MV-4-11 (cell line): ENCODE measurements around the gene TPD52L2.
A peak's percentile ranks its signal among the peaks of the same experiment; 100 is the strongest.
"Not testable (repeated sequence)": the region's sequence is repeated elsewhere in the genome, so short reads cannot be mapped to it uniquely, and the experiment has no call there.

ENCODE experiments used
- DNase-seq: peaks from one replicate; lab custom pipeline; 2025; lab: John Stamatoyannopoulos, UW

The TPD52L2 gene

DNA sequence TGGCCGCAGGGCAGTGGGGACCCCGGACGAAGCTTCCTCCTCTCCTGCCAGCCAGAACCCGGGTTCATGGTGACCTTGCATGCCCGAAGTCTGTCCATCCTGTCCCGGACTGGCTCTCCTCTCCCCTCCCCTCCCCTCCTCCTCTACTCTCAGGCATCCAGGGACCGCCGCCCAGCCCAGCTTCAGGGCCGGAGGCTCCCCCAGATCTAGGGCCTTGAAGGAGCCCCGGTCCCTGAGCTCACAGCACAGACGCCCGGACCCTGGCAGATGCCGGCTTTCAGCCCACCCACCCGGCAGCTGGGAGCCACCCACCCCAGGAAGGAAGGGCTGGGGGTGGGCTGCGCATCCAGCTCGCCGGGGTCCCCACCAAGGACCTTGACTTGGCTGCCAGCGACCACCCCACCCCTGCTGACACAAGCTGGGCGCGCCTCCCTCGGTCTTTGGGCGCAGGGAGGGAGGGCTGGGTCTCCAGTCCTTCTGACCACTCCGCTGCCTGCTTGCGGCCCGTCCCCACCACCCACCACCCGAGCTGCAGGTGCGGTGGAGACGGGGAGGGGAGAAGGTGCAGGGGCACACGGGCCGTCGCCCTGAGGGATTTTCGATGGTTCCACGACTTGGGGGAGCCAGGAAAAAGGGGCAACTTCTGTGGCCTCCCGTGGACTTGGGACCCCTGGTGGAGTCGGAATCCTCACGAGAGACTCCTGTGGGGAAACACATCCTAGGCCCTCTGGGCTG lies 9.5 kb upstream of the TPD52L2 start:
- DNase-seq: no peak

DNA sequence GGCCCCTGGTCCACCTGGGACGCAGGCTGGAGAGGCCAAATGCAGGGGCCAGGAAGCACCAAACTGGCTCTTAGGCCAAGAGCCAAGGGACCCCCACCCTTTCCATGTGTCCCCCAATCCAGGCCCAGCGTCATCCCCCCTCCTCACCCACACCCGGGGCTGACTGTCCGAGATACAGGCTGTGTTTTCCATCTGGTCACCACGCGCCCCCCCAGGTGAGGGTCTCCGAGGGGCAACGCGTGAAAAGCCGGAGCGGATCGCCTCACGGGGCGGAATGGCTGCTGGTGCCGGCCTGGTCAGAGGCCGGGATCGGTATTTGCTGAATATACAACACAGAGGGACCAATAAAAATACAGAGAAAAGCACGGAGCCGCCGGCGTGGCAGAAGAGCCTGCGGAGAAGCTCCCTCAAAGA lies 9.0 kb upstream of the TPD52L2 start:
- DNase-seq: no peak

DNA sequence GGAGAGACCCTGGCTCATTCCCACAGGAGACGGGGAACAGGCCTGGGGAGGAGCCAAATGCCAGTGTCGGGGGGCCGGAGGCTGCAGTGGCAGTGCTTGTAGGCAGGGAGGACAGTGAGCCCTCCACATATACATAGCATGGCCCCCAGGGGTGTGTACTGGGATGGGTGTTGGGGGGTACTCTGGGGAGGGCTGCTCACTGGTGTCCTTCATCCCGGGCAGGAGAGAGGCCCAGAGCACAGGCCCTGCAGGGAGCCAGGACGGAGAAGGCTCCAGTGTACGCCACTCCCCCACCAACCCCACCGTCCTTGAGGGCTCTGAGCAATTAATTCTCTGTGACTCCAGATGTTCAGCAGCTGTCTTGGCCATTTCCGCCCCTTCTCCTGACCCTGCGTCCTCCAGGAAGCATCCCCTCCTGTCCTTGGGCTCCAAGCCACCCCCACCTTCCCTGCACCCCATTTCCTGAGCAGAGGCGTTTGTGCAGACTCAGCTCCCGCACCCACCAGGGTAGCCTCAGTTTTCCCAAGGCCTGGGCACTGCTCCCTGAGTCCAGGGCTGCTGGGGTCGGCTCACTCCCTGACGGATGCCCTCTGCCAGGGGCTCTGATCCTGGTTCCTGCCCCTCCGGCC lies 7.2 kb upstream of the TPD52L2 start:
- DNase-seq: no peak

DNA sequence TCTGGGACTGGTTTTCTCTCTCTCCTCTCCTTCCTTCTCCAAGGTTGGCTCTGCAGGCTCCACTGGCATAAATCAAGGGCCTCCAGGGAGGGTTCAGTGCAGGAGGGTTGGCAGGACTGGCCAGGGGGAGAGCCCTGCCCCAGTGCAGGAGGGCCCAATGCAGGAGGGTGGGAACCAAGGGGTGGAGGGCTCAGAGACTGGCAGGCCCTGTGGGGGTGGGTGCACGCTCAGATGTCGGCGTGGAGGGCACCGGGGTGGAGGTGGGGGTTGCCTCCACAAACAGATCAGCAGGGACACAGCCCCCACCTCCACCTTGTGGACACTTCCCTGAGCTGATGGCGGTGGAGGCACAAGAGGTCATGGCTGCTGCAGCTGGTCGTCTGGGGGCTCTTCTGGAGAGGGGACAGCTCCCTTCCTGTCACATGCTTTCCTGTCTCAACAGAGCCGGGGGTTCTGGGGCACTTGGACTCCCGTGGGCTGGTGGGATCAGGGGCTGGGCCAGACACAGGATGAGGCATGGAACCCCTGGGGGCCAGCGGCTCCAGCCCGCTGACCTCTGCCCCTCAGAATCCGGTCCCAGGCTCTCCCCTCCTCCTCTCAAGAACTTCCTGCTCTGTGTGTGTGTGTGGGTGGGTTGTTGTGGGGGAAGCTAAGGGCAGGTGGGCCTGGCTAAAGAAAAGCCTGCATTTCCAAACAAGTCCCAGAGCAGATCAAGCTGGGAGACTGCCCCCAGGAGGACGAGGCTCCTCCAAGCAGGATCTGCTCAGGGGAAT lies 6.5 kb upstream of the TPD52L2 start:
- DNase-seq: peak; percentile 18

DNA sequence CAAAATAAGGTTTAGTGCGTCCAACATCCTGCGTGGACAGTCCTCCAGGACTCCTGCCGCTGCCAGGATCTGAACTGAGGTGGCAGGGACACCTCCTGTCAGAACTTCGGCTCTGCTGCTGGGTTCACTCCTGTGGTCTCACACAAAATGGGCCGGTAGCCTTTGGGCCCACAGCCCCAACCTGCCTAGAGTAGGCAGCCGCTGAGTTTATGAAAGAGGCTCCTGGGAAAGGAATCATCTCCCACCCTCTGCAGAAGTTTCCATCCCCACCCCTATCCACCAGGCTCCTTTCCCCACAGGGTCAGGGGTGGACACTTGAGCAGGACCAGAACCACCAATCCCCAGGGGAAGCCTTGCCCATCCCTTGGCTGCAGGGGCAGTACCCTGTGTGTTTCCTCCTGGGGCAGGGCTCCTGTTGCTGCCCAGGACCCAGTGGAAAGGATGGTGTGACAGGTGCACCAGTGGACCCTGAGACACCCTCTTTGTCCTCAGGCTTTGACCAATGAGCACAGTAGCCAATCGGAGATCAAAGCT lies 5.8 kb upstream of the TPD52L2 start:
- no peak for DNase-seq

DNA sequence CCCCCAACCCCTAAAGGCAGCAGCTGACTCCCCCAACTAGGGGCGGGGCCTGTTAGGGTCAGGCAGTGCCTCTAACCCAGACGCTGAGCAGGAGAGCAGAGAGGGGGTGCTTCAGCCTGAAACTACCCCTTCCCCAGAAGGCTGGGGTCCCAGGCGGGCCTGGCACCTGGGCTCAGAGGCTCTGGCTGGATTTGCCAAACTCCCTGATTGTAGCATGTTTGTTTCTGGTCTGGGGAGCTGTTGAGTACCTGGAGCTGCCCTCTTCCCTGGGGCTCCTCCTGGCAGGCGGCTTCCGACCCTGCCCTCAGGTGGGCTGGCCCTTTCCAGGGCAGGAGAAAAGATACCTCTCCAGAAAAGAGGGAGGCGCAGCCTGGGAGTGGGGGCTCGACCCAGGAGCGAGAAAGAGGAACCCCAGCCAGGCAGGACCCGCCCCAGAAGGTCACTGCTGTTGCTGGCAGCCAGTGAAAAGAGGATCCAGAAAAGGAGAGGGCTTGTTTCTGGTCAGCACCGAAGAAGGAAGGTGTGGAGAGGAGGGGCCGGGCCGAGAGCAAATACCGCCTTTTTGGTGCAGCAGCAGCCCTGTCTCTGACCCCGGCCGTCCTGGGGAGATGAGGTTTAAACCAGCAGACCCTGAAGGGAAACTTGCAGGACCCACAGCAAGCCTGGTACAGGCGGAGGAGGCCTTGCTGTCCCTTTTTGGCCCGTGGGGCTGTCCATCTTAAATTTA lies 4.6 kb upstream of the TPD52L2 start:
- peak; percentile 66 for DNase-seq

GRCh38 chr20:63861365-63861934 lies 3.6 kb upstream of the TPD52L2 start, which contains the start of gene ABHD16B:
ABHD16B (plus strand) TSS chr20:63861498; CDS start chr20:63861541, 43 bp downstream.
- no peak for DNase-seq

- DNase-seq: no peak
Measured at GRCh38 chr20:63861981-63862901, 2.8 kb upstream of the TPD52L2 start.

DNA sequence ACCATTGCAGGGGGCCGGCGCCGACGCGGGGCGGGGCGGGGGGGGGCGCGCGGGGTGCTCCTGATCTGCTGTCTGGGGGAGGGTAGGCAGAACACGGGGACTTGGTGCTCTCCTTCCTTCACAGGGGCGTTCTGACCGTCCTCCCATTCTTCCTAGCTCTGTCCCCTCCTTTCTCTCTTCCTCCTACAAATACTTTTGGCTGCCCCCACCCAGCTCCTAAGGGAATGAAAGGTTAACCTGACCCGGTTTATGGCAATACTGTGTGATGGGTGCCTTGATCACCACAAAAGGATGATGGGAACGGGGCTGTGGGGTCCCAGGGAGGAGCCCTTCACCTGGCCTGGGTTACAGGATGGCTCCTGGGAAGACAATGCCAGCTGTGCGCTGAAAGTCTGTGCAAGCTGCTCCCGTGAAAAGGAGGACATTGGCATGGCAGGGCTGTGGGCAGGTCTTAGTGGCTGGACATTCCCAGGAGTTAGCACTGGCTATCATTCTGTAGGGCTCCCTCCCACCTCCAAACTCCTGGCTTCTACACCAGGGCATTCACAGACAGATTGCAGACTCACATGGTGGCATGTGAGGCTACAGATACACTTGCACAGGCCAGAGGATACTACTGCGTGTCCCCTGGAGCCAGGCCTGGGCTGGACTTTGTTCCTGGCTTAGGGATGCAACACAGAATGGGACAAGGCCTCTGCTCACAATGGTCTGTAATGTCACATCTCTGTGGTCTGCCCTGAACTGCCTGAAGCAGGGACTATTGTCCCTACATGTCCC lies 1.9 kb upstream of the TPD52L2 start:
- no peak for DNase-seq

- DNase-seq: peak; percentile 99
Measured at GRCh38 chr20:63863798-63864544, 1.1 kb upstream of the TPD52L2 start.

GRCh38 chr20:63864545-63864977 lies 509 bp upstream of the TPD52L2 start:
- no peak for DNase-seq

GRCh38 chr20:63867042-63867441 lies 2.0 kb downstream of the TPD52L2 start:
- DNase-seq: not testable (repeated sequence)

GRCh38 chr20:63868264-63868663 lies 3.2 kb downstream of the TPD52L2 start:
- no peak for DNase-seq

GRCh38 chr20:63873477-63873971 lies 8.5 kb downstream of the TPD52L2 start:
- DNase-seq: peak; percentile 98

DNA sequence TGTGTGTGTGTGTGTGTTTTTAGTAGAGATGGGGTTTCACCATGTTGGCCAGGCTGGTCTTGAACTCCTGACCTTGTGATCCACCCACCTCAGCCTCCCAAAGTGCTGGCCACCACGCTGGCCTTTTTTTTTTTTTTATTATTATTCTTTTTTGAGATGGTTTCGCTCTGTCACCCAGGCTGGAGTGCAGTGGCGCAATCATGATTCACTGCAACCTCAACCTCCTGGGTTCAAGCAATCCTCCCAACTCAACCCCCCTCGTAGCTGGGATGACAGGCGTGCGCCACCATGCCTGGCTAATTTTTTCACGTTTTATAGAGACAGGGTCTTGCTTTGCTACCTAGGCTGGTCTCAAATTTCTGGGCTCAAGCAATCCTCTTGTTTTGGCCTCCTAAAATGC lies 9.2 kb downstream of the TPD52L2 start:
- peak; percentile 51 for DNase-seq

DNA sequence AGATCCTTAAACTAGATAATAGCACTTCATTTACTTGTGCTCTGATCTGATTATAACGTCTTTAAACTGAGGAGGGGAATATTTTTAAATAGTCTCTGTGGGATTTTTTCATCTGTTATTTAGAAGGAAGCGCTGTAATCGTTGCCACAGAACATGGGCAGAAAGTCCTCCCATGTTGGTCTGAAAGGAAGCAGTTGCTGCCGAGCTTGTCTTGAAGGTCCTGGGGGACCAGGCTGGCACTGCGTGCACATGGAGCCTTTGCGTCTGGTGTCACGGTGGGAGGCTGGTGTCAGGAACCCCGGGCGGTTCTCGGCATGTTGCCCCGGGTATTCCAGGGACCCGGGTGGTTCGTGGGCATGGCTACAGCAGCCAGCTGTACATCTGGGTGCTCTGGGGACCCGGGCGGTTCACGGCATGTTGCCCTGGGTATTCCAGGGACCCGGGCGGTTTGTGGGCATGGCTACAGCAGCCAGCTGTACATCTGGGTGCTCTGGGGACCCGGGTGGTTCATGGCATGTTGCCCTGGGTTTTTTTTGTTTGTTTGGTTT lies 11.5 kb downstream of the TPD52L2 start:
- no peak for DNase-seq

- DNase-seq: no peak
Measured at GRCh38 chr20:63877755-63878470, 12.8 kb downstream of the TPD52L2 start.
